Stomach (tissue), 4 donors: Measurements from ENCODE around the gene LAMTOR4.

ENCODE experiments used
- POLR2A ChIP-seq, 4 donors: fragments of 450-650 bp; IDR thresholded peaks; one replicate each; pipeline ENCODE4 v1.6.1; 2016; ENCODE audit warnings: antibody characterized with exemption in 4 of 4, control low read depth in 2 of 4, mild to moderate bottlenecking in 1 of 4, moderate library complexity in 1 of 4
- POLR2AphosphoS5 ChIP-seq, 3 donors: sonication (generic); formaldehyde crosslinking; IDR thresholded peaks; one replicate each; pipeline ENCODE4 v1.6.1; 2016; ENCODE audit warnings: antibody characterized with exemption in 3 of 3
- TF ChIP-seq, protein P1 (sequence below), 7 experiments: fragments of 450-650 bp in 4 of 7; fragments of 200-600 bp in 3 of 7; sonication (generic) in 3 of 7; IDR thresholded peaks; one replicate each; pipeline ENCODE4 v1.5.1; 2016 to 2019; ENCODE audit warnings: antibody characterized with exemption in 7 of 7, control low read depth in 2 of 7, mild to moderate bottlenecking in 1 of 7

DNA sequence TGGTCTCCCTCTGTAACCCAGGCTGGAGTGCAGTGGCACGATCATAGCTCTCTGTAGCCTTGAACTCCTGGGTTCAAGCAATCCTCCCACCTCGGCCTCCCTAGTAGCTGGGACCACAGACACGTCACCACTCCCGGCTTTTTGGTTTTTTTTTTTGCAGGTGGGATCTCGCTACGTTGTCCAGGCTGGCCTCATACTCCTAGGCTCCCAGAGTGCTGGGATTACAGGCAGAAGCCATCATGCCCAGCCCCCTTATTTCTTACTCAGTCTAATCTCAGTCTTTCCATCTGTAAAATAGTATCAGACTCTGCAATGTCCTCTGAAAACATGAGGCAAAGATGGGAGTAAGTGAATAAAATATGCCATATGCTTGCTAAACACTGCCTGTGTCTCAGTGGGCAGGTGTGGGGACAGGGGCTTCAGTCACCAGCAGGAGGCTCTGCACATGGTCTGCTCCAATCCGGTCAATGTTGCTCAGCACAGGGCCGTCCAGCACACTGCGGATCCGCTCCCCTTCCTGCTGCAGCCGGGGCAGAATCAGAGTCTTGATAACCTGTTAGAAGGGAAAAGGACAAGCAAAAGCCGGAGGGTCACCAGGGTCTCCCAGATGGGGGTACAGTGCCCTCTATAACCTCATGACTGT, 39.1 kb upstream of the LAMTOR4 start:
- TF ChIP-seq, protein P1, sequence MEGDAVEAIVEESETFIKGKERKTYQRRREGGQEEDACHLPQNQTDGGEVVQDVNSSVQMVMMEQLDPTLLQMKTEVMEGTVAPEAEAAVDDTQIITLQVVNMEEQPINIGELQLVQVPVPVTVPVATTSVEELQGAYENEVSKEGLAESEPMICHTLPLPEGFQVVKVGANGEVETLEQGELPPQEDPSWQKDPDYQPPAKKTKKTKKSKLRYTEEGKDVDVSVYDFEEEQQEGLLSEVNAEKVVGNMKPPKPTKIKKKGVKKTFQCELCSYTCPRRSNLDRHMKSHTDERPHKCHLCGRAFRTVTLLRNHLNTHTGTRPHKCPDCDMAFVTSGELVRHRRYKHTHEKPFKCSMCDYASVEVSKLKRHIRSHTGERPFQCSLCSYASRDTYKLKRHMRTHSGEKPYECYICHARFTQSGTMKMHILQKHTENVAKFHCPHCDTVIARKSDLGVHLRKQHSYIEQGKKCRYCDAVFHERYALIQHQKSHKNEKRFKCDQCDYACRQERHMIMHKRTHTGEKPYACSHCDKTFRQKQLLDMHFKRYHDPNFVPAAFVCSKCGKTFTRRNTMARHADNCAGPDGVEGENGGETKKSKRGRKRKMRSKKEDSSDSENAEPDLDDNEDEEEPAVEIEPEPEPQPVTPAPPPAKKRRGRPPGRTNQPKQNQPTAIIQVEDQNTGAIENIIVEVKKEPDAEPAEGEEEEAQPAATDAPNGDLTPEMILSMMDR (IDR thresholded peaks at IDR 0.05): no peak
- TF ChIP-seq POLR2A (IDR thresholded peaks at IDR 0.05) (no peak), POLR2AphosphoS5 (IDR thresholded peaks at IDR 0.05) (no peak)
